GM23248 (cell line): Measurements from ENCODE around the gene CSMD2. TPM values are rescaled to one million over a fixed set of nuclear protein-coding genes. Genes with fewer than 3 reads are reported as not detected.

Source experiments
- DNase-seq: peaks from one replicate; pipeline ENCODE4 v3.0.0-alpha.2; 2015
- H2AFZ ChIP-seq: fragments of 200-600 bp; sonication (generic); 2 replicates; pipeline ENCODE4 v1.6.1; 2016; ENCODE audit warnings: antibody characterized with exemption
- H3F3A ChIP-seq: fragments of 200-600 bp; sonication (generic); 2 replicates; pipeline ENCODE4 v1.6.1; 2016; ENCODE audit warnings: mild to moderate bottlenecking, antibody characterized with exemption, mixed run types; ENCODE audit not compliant: insufficient read depth
- H3K27ac ChIP-seq: fragments of 200-600 bp; sonication (generic); 2 replicates; pipeline ENCODE4 v1.5.1; 2016; ENCODE audit warnings: mild to moderate bottlenecking
- H3K27me3 ChIP-seq: fragments of 200-600 bp; sonication (generic); replicated peaks from 2 replicates; pipeline ENCODE4 v1.6.1; 2016; ENCODE audit warnings: mild to moderate bottlenecking; ENCODE audit not compliant: insufficient read depth
- H3K36me3 ChIP-seq: fragments of 200-600 bp; sonication (generic); 2 replicates; pipeline ENCODE4 v1.6.1; 2016; ENCODE audit warnings: low read depth, mild to moderate bottlenecking
- H3K4me1 ChIP-seq: fragments of 200-600 bp; sonication (generic); 2 replicates; pipeline ENCODE4 v1.6.1; 2016; ENCODE audit warnings: mild to moderate bottlenecking; ENCODE audit not compliant: insufficient read depth
- H3K4me2 ChIP-seq: fragments of 200-600 bp; sonication (generic); one replicate; pipeline ENCODE4 v1.6.1; 2016; ENCODE audit warnings: mild to moderate bottlenecking; ENCODE audit not compliant: unreplicated experiment
- H3K4me3 ChIP-seq: fragments of 200-600 bp; sonication (generic); 2 replicates; pipeline ENCODE4 v1.5.1; 2016; ENCODE audit warnings: mild to moderate bottlenecking
- H3K79me2 ChIP-seq: fragments of 200-600 bp; sonication (generic); 2 replicates; pipeline ENCODE4 v1.6.1; 2016; ENCODE audit warnings: mild to moderate bottlenecking; ENCODE audit not compliant: insufficient read depth
- H3K9ac ChIP-seq: fragments of 200-600 bp; sonication (generic); 2 replicates; pipeline ENCODE4 v1.6.1; 2016; ENCODE audit warnings: mild to moderate bottlenecking
- H3K9me2 ChIP-seq: fragments of 200-600 bp; sonication (generic); 2 replicates; pipeline ENCODE4 v1.6.1; 2016; ENCODE audit warnings: mixed run types, mild to moderate bottlenecking, moderate library complexity; ENCODE audit not compliant: insufficient read depth
- H3K9me3 ChIP-seq: fragments of 200-600 bp; sonication (generic); one replicate; pipeline ENCODE4 v1.6.1; 2017; ENCODE audit warnings: low read depth
- H4K20me1 ChIP-seq: fragments of 200-600 bp; sonication (generic); 2 replicates; pipeline ENCODE4 v1.6.0; 2016; ENCODE audit not compliant: insufficient read depth
- EZH2 ChIP-seq: fragments of 200-600 bp; sonication (generic); IDR thresholded peaks from 2 replicates; pipeline ENCODE4 v1.6.1; 2018; ENCODE audit warnings: antibody characterized with exemption, mild to moderate bottlenecking; ENCODE audit not compliant: insufficient read depth, poor library complexity, severe bottlenecking
- EZH2phosphoT487 ChIP-seq: fragments of 200-600 bp; sonication (generic); IDR thresholded peaks from 2 replicates; pipeline ENCODE4 v1.6.1; 2018; ENCODE audit warnings: antibody characterized with exemption, moderate library complexity, mild to moderate bottlenecking, low read depth; ENCODE audit not compliant: insufficient read depth
- WGBS, 2 experiments: methylation state at CpG; one replicate each; pipeline ENCODE4 v1.1.6; 2015 to 2017; ENCODE audit warnings: low lambda C conversion rate in 2 of 2, low coverage in 1 of 2; ENCODE audit errors: missing lambda C conversion rate in 2 of 2; 5-methylcytosine and 5-hydroxymethylcytosine counted together
- in situ Hi-C: fragments of 300-500 bp; cut with MboI; formaldehyde crosslinking; loops from 2 replicates; pipeline ENCODE4 v1.15.0; 2020
- polyA plus RNA-seq: library from polyadenylated mRNA; unstranded; fragments of >200 nt; fragmentation: Nextera tagmentation; extraction: Ambion mirVana; gene quantifications from 2 replicates; pipeline ENCODE4 v1.2.1, GENCODE V29; 2016
- total RNA-seq: library from RNA; depleted of rRNA; stranded (reverse); fragments of >200 nt; shearing (Covaris generic); gene quantifications from 2 replicates; pipeline ENCODE4 v1.2.3, GENCODE V29; 2014

The CSMD2 gene
- total and polyA plus RNA-seq, 2 experiments from 2014 or later = 4.5 to 7.1 TPM

DNA sequence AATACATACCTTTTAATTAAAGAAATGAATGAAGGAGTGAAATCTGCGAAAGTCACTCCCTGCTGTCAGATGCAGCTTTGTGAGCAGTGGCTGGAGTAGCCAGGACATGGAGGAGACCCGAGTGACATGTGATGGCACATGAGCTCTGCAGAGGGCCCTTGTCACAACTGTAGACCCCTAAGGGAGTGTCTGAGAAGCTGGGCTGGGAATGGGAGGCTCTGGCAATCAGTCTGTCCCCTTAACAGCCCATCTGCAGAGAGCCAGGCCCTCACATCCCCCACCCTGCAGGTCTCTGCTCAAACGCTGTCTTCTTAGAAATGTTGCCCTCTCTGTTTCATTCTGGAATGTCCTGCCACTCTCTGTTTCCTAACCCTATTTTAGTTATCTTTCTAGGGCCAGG lies 176.9 kb downstream of the CSMD2 start:
- Histone ChIP-seq H3K27me3 (no peaks in the 10 kb centered on the region), H4K20me1 (no peaks in the 10 kb centered on the region), H3K9me3 (no peaks in the 10 kb centered on the region), H3K9ac (no peak overlapping the region), H3K36me3 (no peaks in the 10 kb centered on the region), H2AFZ (no peak overlapping the region), H3K4me2 (no peak overlapping the region), H3K4me1 (peaks cover 28% of the 10 kb centered on the region), H3K4me3 (no peak overlapping the region), H3K9me2 (no peaks in the 10 kb centered on the region), H3K27ac (no peak overlapping the region), H3F3A (peaks cover 18% of the 10 kb centered on the region), H3K79me2 (peaks cover 35% of the 10 kb centered on the region)
- no peak for DNase-seq
- WGBS, 2 experiments = 94 to 98% methylated on average over 3 of the region's 3 CpGs
- TF ChIP-seq EZH2phosphoT487 (no peak), EZH2 (no peak)
- in situ Hi-C loops = no loop called here

DNA sequence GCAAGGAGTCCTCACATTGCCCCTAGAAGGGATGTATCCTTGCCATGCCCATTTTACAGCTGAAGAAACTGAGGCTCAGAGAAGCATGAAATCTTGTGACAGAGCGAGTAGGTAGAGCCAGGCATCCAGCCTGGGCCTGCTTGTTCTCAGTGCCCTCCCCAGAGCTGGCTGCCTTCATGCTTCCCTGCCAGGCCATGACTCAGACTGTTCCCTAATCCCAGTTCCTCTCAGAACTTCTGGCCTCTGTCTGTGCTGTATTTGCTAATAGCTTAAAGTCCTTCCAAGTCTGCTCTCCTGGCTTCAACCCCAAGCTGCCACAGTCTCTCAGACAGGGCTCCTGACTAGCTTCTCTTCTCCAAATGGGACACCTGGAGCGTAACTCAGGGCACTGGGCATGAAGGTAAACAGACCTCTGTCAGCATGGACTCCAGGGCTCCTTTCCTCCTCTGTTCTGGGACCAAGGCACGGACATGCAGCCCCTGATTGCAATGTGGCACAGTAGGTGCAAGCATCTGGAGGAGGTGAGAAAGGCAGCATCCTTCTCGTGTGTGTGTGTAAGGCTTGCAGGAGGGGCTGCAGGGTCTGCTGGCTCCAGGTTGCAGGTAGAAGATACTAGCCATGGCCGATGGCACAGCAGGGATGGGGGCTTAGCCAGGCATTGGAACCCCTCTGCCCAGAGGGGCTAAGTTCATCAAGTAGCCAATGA lies 178.5 kb downstream of the CSMD2 start:
- Histone ChIP-seq H3K4me3 (no peak overlapping the region), H3K27ac (peak overlapping the region; percentile 56), H3F3A (peaks cover 18% of the 10 kb centered on the region), H3K9me2 (no peaks in the 10 kb centered on the region), H3K9ac (no peak overlapping the region; the same call in 1 of the 2 replicates), H3K9me3 (no peaks in the 10 kb centered on the region), H2AFZ (no peak overlapping the region), H3K79me2 (peaks cover 35% of the 10 kb centered on the region), H3K4me2 (peak overlapping the region; percentile 28), H4K20me1 (no peaks in the 10 kb centered on the region), H3K4me1 (peaks cover 28% of the 10 kb centered on the region), H3K27me3 (no peaks in the 10 kb centered on the region), H3K36me3 (no peaks in the 10 kb centered on the region)
- in situ Hi-C loops = no loop called here
- TF ChIP-seq EZH2 (no peak), EZH2phosphoT487 (no peak)
- WGBS, 2 experiments = 37 to 42% methylated on average over 5 of the region's 5 CpGs
- DNase-seq = peak; percentile 95

DNA sequence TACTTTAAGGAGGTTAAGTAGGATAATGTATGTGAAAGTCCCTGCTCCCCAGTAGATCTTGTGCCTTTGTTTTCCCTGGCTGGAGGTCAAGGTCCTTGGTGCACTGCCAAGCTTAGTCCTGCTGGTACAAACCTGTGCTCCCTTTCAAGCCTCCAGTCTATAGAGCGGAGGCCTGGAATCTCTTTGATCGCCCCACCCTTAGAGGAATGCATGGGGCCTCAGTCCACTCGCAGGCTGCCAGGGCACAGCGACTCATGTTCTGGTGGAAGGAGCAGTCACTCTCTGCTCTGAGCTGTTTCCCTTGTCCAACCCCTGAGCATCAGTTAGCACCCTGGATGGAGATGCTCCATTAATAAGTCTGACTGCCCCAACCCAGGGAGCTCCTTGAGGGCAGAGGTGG lies 179.4 kb downstream of the CSMD2 start:
- H3K4me1 ChIP-seq = peaks cover 28% of the 10 kb centered on the region
- H3K9ac ChIP-seq = peak overlapping the region; percentile 23
- H3K27me3 ChIP-seq = no peaks in the 10 kb centered on the region
- WGBS, 2 experiments = 30 to 36% methylated on average over 4 of the region's 4 CpGs
- no peaks in the 10 kb centered on the region for H3K36me3 ChIP-seq
- H3K9me2 ChIP-seq = no peaks in the 10 kb centered on the region
- H2AFZ ChIP-seq = no peak overlapping the region
- in situ Hi-C loops = no loop called here
- peak overlapping the region; percentile 28 for H3K4me2 ChIP-seq
- H4K20me1 ChIP-seq = no peaks in the 10 kb centered on the region
- H3F3A ChIP-seq = peaks cover 18% of the 10 kb centered on the region
- peak; percentile 79 for DNase-seq
- TF ChIP-seq EZH2 (no peak), EZH2phosphoT487 (no peak)
- H3K9me3 ChIP-seq = no peaks in the 10 kb centered on the region
- H3K4me3 ChIP-seq = no peak overlapping the region
- peak overlapping the region; percentile 56 for H3K27ac ChIP-seq
- peaks cover 26% of the 10 kb centered on the region for H3K79me2 ChIP-seq

DNA sequence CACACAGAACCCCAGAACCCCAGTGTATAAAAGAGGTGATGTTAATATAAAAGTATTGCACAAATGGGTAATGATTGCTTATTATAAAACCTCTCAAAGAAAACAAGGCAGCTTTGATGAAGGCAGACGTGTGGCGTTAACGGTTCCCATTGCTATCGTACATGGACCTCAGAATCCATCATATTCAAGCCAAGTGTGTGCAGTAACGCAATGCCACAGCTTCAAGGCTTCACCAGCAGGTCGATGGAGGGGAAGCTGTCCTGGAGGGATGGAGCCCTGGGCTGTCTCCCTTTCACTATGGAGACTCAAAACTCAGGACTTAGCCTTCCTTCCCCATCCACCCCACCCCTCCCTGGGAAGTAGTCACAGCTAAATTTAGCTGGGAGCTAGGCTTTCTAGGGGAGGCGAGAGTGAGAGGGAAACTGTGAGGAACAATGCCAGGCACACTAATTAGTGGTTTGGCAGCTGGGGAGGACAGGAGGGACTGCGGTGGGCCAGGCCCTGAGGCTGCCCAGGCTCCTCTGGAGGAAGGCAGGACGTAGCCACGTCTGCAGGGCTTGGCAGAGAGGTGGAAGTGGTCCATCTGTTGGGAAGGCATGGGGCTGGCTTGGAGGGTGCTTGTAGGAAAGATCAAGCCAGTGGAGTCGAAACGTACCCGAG lies 180.0 kb downstream of the CSMD2 start:
- H3F3A ChIP-seq = peaks cover 18% of the 10 kb centered on the region
- DNase-seq = peak; percentile 82

More for the DNA sequence above, 180.0 kb downstream of the CSMD2 start:
- Histone ChIP-seq H3K9me2 (no peaks in the 10 kb centered on the region), H3K27me3 (no peaks in the 10 kb centered on the region), H3K4me1 (peaks cover 28% of the 10 kb centered on the region), H3K9me3 (no peaks in the 10 kb centered on the region), H3K9ac (peak overlapping the region; percentile 23; the same call in 1 of the 2 replicates), H3K36me3 (no peaks in the 10 kb centered on the region), H2AFZ (no peak overlapping the region), H3K4me2 (peak overlapping the region; percentile 28), H3K4me3 (no peak overlapping the region), H4K20me1 (no peaks in the 10 kb centered on the region), H3K27ac (peak overlapping the region; percentile 56), H3K79me2 (peaks cover 24% of the 10 kb centered on the region)
- TF ChIP-seq EZH2 (no peak), EZH2phosphoT487 (no peak)
- WGBS, 2 experiments = 40 to 44% methylated on average over 13 of the region's 13 CpGs
- in situ Hi-C loops = no loop called here
